T47D (cell line): ENCODE measurements around the gene THSD1.
A peak's percentile ranks its signal among the peaks of the same experiment; 100 is the strongest.
"Not testable (repeated sequence)": the region's sequence is repeated elsewhere in the genome, so short reads cannot be mapped to it uniquely, and the experiment has no call there.

Experiments used
- DNase-seq, 2 experiments: peaks; one replicate each; pipeline versions ENCODE4 v3.0.0 to v3.0.0-alpha.2; 2011 to 2012; ENCODE audit warnings: low read depth in 1 of 2, low spot score in 1 of 2
- JUND ChIP-seq: IDR thresholded peaks from 2 replicates; pipeline ENCODE4 v1.6.1; 2012; ENCODE audit warnings: low read depth
- in situ Hi-C: cut with HindIII; loops from 2 replicates; pipeline ENCODE4 v1.10.0; 2016; ENCODE audit warnings: low sequenced_read_pairs, low pct_unique_long_range_greater_than_20kb

THSD1 gene

DNA sequence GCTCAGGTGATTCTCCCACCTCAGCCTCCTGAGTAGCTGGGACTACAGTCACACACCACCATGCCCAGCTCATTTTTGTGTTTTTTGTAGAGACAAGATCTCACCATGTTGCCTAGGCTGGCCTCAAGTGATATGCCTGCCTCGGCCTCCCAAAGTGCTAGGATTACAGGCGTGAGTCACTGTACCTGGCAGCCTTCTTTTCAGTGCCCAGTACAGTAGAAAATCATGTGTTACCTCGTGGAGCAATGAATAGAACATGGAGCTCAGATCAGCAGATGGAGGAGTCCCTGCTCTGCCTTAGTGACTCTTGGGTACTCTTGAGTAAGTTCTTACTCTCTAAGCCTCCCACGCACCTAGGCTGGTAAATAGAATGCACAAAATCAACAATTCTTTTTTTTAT, 44.7 kb downstream of the THSD1 start:
- no peak for DNase-seq
- no peak for TF ChIP-seq JUND
- in situ Hi-C loops: no loop called here

DNA sequence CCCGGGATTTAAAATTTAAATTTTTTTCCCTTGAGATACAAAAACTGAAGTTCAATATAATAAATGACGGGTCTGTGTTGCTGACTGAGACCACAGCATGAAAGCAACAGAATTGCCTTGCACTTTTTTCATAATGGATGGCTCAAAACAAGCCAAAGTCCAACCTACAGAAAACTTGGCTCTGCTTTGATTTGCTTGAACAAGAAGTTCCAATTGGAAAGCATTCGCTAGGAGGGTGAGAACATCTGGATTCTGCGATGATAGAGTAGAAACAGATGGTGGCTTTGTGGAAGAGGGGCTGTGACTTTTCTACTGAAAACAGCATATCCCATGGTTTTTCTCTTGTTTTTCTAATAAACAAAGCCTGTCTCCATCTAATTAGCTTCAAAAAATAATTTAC, 46.4 kb downstream of the THSD1 start:
- DNase-seq: no peak
- TF ChIP-seq JUND: no peak
- in situ Hi-C loops: no loop called here

DNA sequence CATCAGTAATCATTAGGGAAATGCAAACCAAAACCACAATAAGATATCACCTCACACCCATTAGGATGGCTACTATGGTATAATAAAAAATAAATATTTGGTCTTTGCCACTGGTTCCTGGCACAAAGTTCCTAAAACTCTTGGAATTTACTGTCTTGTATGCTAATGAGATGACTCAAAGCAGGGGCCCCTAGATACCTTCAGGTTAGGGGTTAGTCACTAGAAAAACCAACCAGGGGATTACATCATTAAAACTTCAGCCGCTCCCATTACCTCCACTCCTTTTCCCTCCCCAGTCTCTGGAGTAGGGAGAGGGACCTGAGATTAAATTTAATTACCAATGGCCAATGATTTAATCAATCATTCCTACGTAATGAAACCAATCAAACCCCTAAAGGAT, 49.6 kb downstream of the THSD1 start:
- in situ Hi-C loops: no loop called here
- no peak for TF ChIP-seq JUND
- no peak for DNase-seq

DNA sequence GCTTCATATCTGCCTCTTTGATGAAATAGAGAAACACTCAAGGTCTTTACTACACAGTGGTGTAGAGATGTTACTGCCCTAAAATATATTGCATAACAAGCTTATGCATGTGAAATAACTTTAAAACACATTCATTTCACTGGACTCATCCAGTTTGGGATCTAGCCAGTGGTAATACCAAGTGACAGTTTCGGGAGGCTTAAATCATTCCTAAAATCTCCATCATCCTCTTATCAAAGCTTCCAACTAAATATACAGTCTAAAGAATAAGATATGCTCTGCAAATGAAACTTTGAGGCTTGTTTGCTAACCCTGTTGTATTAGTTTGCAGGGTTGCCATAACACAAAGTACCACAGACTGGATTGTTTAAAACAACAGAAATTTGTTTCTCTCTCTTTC, 52.8 kb downstream of the THSD1 start:
- DNase-seq: no peak
- TF ChIP-seq JUND: no peak
- in situ Hi-C loops: no loop called here

DNA sequence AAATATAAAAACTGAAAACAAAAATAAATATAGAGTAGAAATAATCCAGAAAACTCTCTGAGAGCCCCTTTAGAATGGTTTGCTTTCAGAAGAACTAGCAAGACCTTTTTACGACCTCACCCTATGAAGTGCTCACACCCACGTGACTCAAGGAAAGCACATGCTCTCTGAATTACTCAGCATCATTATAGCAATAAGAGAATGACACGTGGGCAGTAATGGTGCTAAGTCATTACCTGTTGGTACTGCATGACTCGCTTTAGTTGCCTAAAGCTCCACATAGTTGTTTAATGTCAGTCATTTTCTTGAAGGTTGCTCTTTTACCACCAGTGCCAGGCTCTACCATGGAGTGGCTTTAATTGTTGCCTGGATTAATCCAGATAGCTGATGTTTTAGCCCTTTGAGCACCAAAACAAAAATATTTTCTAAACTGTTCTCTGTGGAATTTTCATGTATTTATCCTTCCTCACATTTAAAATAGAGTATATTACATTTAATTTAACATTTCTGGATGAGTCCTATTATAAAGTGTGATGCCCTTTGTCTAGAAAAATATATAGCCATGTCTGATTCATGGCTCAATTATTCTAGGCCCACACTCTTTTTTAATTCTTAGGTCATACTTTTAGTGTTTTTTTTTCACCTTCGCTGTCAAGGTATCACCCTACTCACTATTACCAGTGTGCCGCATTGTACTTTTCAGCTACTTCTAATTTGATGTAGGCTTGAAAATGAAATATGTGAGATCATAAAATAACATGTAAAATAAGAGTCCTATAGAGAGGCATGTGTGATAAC, 56.8 kb downstream of the THSD1 start:
- DNase-seq: peak in 1 of 2 experiments; percentile 17

DNA sequence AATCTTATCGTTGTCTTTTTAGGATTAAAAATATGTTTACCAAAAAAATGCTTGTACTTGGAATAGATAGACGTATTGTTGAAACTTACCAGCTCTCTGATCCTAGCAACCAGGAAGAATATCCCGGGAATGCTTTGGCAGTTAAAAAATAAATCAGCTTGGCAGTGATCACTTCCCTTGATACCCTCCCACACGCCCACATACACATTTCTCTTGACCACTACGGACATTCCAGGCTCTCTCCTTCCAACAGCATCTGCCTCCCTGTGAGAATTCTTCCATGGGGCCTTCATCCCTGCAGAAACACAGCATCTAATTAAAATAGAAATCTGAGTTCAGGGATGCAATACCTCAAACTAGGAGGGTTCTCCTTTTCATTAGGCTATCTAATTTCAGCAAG, 57.9 kb downstream of the THSD1 start:
- no peak for TF ChIP-seq JUND
- in situ Hi-C loops: no loop called here
- DNase-seq: peak in 1 of 2 experiments; percentile 19

More for the DNA sequence above, 56.8 kb downstream of the THSD1 start:
- in situ Hi-C loops: no loop called here
- TF ChIP-seq JUND: no peak

DNA sequence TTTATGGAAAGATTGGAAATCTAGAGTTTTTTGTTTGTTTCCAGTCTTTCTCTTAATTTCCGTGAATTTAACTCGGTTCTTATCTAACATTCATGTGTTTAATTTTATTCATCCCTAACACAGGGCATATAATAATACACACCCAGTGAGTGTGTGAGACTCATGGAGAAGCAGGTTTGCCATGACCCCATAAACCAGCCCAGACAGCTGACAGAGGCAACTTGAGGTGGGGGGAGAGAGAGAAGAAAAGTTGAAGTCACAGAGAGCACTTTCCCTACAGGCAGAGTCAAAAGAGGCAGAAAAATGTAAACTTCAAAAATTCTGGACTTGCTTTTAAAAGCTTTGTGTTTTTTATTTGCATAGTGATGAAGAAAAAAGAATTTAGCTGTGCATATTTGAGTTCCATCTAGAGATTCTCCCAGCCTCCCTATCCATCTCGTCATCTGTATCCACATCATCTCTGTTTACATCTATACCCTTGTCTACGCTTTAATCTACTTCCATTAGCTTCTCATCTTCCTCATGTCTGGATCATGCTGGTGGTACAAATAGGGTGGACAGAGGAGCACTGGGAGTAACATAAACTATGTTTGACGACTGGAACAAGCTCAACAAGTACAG, 60.2 kb downstream of the THSD1 start:
- TF ChIP-seq JUND: no peak
- peak in 1 of 2 experiments; percentile 3 for DNase-seq
- in situ Hi-C loops: no loop called here

DNA sequence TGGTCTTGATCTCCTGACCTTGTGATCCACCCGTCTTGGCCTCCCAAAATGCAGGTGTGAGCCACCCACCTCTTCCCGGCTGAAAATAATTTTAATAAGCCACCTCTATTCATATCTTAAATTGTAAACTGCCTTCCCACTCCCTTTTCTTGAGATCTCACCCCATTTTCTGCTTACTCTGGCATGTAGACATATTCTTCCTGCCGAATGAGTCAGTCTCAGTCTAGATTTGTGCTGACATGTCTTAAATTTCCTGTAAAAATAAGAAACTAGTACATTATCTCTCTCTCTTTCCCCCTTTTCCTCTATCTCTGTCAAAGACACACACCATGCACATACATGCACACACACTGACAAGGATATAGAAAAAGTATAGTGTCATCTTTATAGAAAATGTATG, 60.9 kb downstream of the THSD1 start:
- in situ Hi-C loops: no loop called here
- TF ChIP-seq JUND: no peak
- no peak for DNase-seq

DNA sequence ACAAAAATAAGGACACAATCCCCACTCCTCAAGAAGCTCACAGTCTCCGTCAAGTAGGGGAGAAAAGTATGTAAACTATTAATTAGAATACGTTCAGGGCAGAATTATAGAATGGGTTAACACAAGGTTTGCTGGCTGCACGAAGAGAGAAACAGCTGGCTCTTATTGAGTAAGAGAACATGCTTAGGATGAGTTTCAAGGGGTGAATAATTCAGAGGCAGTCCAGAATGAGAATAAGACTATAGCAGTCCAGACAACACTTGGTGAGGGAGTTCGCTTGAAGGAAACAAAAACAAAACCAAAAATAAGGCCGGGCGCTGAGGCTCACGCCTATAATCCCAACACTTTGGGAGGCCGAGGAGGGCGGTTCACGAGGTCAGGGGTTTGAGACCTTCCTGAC, 61.9 kb downstream of the THSD1 start:
- DNase-seq: no peak
- in situ Hi-C loops: no loop called here
- no peak for TF ChIP-seq JUND

DNA sequence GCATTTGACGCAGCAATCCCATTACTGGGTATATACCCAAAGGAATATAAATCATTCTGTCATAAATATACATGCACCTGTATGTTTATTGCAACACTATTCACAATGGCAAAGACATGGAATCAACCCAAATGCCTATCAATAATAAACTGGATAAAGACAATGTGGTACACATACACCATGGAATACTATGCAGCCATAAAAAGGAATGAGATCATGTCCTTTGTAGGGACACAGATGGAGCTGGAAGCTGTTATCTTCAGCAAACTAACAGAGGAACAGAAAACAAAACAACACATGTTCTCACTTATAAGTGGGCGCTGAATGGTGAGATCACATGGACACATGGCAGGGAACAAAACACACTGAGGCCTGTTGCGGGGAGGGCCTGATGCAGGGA, 63.8 kb downstream of the THSD1 start:
- in situ Hi-C loops, DNase-seq: not testable (repeated sequence)

DNA sequence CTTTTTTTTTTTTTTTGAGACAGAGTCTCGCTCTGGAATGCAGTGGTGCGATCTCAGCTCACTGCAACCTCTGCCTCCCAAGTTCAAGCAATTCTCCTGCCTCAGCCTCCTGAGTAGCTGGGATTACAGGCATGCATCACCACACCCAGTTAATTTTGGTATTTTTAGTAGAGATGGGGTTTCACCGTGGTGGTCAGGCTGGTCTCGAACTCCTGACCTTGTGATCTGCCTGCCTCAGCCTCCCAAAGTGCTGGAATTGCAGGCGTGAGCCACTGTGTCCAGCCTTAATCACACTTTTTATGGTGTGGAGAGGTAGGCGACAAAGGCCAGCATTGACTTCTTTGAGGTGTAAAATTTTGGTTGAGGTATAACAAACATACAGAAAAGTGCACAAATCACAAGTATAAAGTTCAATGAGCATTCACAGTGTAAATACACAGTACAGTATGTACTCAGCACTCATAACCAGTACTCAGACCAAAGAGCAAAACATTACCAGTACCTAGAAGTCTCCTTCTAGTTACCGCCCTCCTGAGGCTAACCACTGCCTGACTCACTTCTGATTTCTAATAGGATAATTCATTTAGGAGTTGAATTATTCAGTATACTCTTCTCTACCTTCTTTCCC, 68.0 kb downstream of the THSD1 start:
- DNase-seq, in situ Hi-C loops: not testable (repeated sequence)

DNA sequence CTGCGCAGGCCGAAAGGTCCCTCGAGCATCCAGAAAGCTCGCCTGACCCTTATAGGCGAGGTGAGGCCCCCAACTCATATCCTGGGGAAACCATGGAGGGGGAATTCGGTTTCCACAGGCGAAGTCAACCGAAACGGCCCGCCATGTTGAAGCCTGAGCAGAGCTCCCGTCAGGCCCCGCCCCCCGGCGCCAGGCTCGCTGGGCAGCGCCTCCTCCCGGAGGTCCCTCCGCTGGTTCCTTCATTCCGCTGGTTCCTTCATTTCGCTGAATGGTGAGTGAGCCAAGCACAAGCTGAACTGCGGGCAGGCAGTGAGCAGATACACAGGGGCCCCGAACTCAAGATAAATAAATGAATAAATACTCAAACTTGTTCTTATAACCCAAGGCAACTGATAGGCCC, 71.9 kb downstream of the THSD1 start:
- in situ Hi-C loops, DNase-seq: not testable (repeated sequence)

DNA sequence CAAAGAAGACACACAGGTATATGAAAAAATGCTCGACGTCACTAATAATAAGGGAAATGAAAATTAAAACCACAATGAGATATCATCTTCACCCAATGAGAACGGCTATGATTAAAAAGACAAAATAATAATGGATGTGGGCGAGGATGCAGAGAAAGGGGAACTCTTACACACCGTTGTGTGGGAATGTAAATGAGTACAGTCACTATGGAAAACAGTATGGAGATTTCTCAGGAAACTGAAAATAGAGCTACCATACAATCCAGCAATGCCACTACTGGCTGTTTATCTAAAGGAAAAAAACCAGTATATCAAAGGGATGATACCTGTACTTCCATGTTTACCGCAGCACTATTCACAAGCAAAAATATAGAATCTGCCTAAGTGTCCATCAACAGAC, 74.1 kb downstream of the THSD1 start:
- DNase-seq, in situ Hi-C loops: not testable (repeated sequence)
